H1 (cell line): ENCODE data around the gene DLX5. TPM values are rescaled to one million over a fixed set of nuclear protein-coding genes. Genes with fewer than 3 reads are reported as not detected.

Source experiments
- CTCF ChIA-PET: fragments of 300-600 bp; sonication (Branson Sonifier 250); formaldehyde crosslinking; loops from one replicate; lab custom pipeline; 2021; ENCODE audit not compliant: partially characterized antibody; lab: Charles Lee
- POLR2A ChIA-PET: fragments of 300-600 bp; sonication (Branson Sonifier 250); formaldehyde crosslinking; loops from one replicate; lab custom pipeline; 2021; ENCODE audit warnings: inconsistent platforms; ENCODE audit not compliant: partially characterized antibody; lab: Charles Lee
- DNase-seq, 2 experiments: peaks; one replicate each; pipeline versions ENCODE4 v3.0.0 to v3.0.0-alpha.2; 2010 to 2022; ENCODE audit warnings: low spot score in 2 of 2, low read depth in 1 of 2, mixed read lengths in 1 of 2
- FAIRE-seq: peaks from 2 replicates; lab custom pipeline; 2011; peaks lifted over from hg19 to GRCh38; lab: Jason Lieb, UNC
- H2AFZ ChIP-seq: 2 replicates; pipeline ENCODE4 v1.8.1; 2012; ENCODE audit warnings: low read length, inconsistent platforms
- H2AK5ac ChIP-seq: 2 replicates; pipeline ENCODE4 v1.6.1; 2013; ENCODE audit warnings: low read depth, low read length
- H2BK120ac ChIP-seq: replicated peaks from 2 replicates; pipeline ENCODE3; 2013; ENCODE audit warnings: low read depth, low read length, inconsistent platforms
- H2BK12ac ChIP-seq: 2 replicates; pipeline ENCODE4 v1.6.1; 2013; ENCODE audit warnings: low read depth, low read length
- H2BK15ac ChIP-seq: 2 replicates; pipeline ENCODE4 v1.6.1; 2013; ENCODE audit warnings: low read length
- H2BK20ac ChIP-seq: 2 replicates; pipeline ENCODE4 v1.6.1; 2013; ENCODE audit warnings: low read length
- H2BK5ac ChIP-seq: 2 replicates; pipeline ENCODE4 v1.6.1; 2013; ENCODE audit warnings: low read depth, low read length
- H3K14ac ChIP-seq: 2 replicates; pipeline ENCODE4 v1.6.1; 2013; ENCODE audit warnings: inconsistent platforms; ENCODE audit not compliant: insufficient read length
- H3K18ac ChIP-seq: 2 replicates; pipeline ENCODE4 v1.6.1; 2013; ENCODE audit warnings: low read length; ENCODE audit errors: extremely low read depth
- H3K23ac ChIP-seq: 2 replicates; pipeline ENCODE4 v1.6.1; 2013; ENCODE audit warnings: inconsistent platforms; ENCODE audit not compliant: insufficient read length
- H3K23me2 ChIP-seq: 2 replicates; pipeline ENCODE4 v1.6.1; 2013; ENCODE audit warnings: low read depth, low read length
- H3K27ac ChIP-seq: 2 replicates; pipeline ENCODE4 v1.6.1; 2011; ENCODE audit warnings: low read depth, low read length, inconsistent platforms
- H3K27me3 ChIP-seq, 4 experiments: replicated peaks in 1 of 4; 1 replicate in 1 of 4; 2 replicates in 3 of 4; pipeline versions ENCODE4 v1.6.1 to v1.8.1; 2011 to 2013; ENCODE audit warnings: low read length in 3 of 4, mild to moderate bottlenecking in 3 of 4, inconsistent platforms in 2 of 4, mixed read lengths in 2 of 4, moderate library complexity in 1 of 4; ENCODE audit not compliant: control insufficient read depth in 3 of 4, insufficient read depth in 3 of 4; ENCODE audit errors: extremely low read depth in 1 of 4
- H3K36me3 ChIP-seq, 4 experiments: 2 replicates each; pipeline versions ENCODE4 v1.6.1 to v1.8.1; 2011 to 2013; ENCODE audit warnings: mild to moderate bottlenecking in 4 of 4, low read length in 3 of 4, moderate library complexity in 2 of 4, control low read depth in 1 of 4, inconsistent platforms in 1 of 4; ENCODE audit not compliant: insufficient read depth in 4 of 4, control insufficient read depth in 2 of 4
- H3K4ac ChIP-seq: replicated peaks from 2 replicates; pipeline ENCODE3; 2013; ENCODE audit warnings: low read length, low read depth, mixed read lengths, inconsistent platforms; ENCODE audit not compliant: insufficient read length
- H3K4me1 ChIP-seq, 4 experiments: replicated peaks in 1 of 4; 1 replicate in 1 of 4; 2 replicates in 3 of 4; pipeline versions ENCODE4 v1.6.1 to v1.8.1; 2011 to 2013; ENCODE audit warnings: low read length in 3 of 4, inconsistent platforms in 2 of 4, mixed read lengths in 1 of 4; ENCODE audit not compliant: insufficient read depth in 4 of 4, control insufficient read depth in 3 of 4
- H3K4me2 ChIP-seq, 2 experiments: 2 replicates each; pipeline versions ENCODE4 v1.6.1 to v1.8.1; 2011 to 2013; ENCODE audit warnings: low read depth in 2 of 2, low read length in 2 of 2, control low read depth in 1 of 2, inconsistent platforms in 1 of 2, mild to moderate bottlenecking in 1 of 2; ENCODE audit not compliant: insufficient read depth in 1 of 2
- H3K4me3 ChIP-seq, 4 experiments: fragments of 200-600, 300-600 bp in 1 of 4; sonication (generic), shearing (Covaris generic), sonication (Bioruptor Twin) in 1 of 4; 2 replicates each; pipeline versions ENCODE4 v1.5.1 to v1.8.1; 2011 to 2016; ENCODE audit warnings: low read length in 4 of 4, low read depth in 3 of 4, control low read depth in 2 of 4, inconsistent platforms in 2 of 4, mild to moderate bottlenecking in 2 of 4, mixed read lengths in 1 of 4, moderate library complexity in 1 of 4; ENCODE audit not compliant: insufficient read depth in 2 of 4; ENCODE audit errors: extremely low read depth in 1 of 4
- H3K56ac ChIP-seq: replicated peaks from 2 replicates; pipeline ENCODE3; 2013; ENCODE audit warnings: low read depth, mild to moderate bottlenecking, mixed read lengths, low read length, inconsistent platforms; ENCODE audit not compliant: insufficient read length
- H3K79me1 ChIP-seq: 2 replicates; pipeline ENCODE4 v1.6.1; 2013; ENCODE audit warnings: low read depth, low read length, control low read depth
- H3K79me2 ChIP-seq, 2 experiments: 2 replicates each; pipeline versions ENCODE4 v1.6.1 to v1.8.1; 2012 to 2013; ENCODE audit warnings: low read length in 2 of 2, mild to moderate bottlenecking in 2 of 2, inconsistent platforms in 1 of 2; ENCODE audit not compliant: insufficient read depth in 2 of 2, control insufficient read depth in 1 of 2
- H3K9ac ChIP-seq, 4 experiments: replicated peaks in 1 of 4; 1 replicate in 1 of 4; 2 replicates in 3 of 4; pipeline versions ENCODE4 v1.6.1 to v1.8.1; 2011 to 2013; ENCODE audit warnings: low read depth in 3 of 4, low read length in 3 of 4, control low read depth in 2 of 4, mild to moderate bottlenecking in 2 of 4, moderate library complexity in 2 of 4, inconsistent platforms in 1 of 4; ENCODE audit errors: extremely low read depth in 1 of 4
- H3K9me3 ChIP-seq, 2 experiments: 2 replicates each; pipeline versions ENCODE4 v1.6.1 to v1.8.1; 2012 to 2013; ENCODE audit warnings: mild to moderate bottlenecking in 2 of 2, moderate library complexity in 2 of 2, control low read depth in 1 of 2, inconsistent platforms in 1 of 2, low read depth in 1 of 2, low read length in 1 of 2, mixed read lengths in 1 of 2; ENCODE audit not compliant: insufficient read depth in 2 of 2
- H4K20me1 ChIP-seq, 2 experiments: replicated peaks in 1 of 2; 2 replicates each; pipeline versions ENCODE3 to v1.8.1; 2011 to 2013; ENCODE audit warnings: inconsistent platforms in 2 of 2, low read length in 2 of 2, mild to moderate bottlenecking in 1 of 2; ENCODE audit not compliant: insufficient read depth in 2 of 2, control insufficient read depth in 1 of 2
- H4K5ac ChIP-seq: 2 replicates; pipeline ENCODE4 v1.6.1; 2013; ENCODE audit warnings: low read length, low read depth, mixed read lengths, inconsistent platforms; ENCODE audit not compliant: insufficient read length
- H4K8ac ChIP-seq: 2 replicates; pipeline ENCODE4 v1.8.0; 2013; ENCODE audit warnings: mild to moderate bottlenecking, moderate library complexity, low read length, inconsistent platforms; ENCODE audit not compliant: insufficient read depth; ENCODE audit errors: extremely low read depth
- H4K91ac ChIP-seq: replicated peaks from 2 replicates; pipeline ENCODE3; 2013; ENCODE audit warnings: low read length, mixed read lengths, inconsistent platforms; ENCODE audit not compliant: insufficient read length
- BCL11A ChIP-seq, 2 experiments: IDR thresholded peaks; one replicate each; pipeline ENCODE4 v1.6.1; 2011; ENCODE audit warnings: low read depth in 2 of 2, low read length in 2 of 2, mild to moderate bottlenecking in 2 of 2
- CBX5 ChIP-seq: fragments of 300-800, 300-1000 bp; sonication (generic); IDR thresholded peaks from 2 replicates; pipeline ENCODE4 v1.7.1; 2016; ENCODE audit warnings: antibody characterized with exemption, low read length, low read depth
- KDM4A ChIP-seq: IDR thresholded peaks from one replicate; pipeline ENCODE4 v1.7.1; 2012; ENCODE audit warnings: low read depth, mild to moderate bottlenecking, moderate library complexity, low read length, inconsistent platforms; ENCODE audit not compliant: severe bottlenecking
- PHF8 ChIP-seq: fragments of 200-600 bp; sonication (generic); conservative IDR thresholded peaks from 2 replicates; pipeline ENCODE4 v1.7.1; 2012; ENCODE audit warnings: low read depth, mild to moderate bottlenecking, inconsistent platforms, low read length, moderate library complexity
- POLR2A ChIP-seq, 2 experiments: IDR thresholded peaks; 1 replicate in 1 of 2; 2 replicates in 1 of 2; pipeline ENCODE4 v1.6.1; 2011; ENCODE audit warnings: low read depth in 2 of 2, low read length in 2 of 2, mild to moderate bottlenecking in 2 of 2; ENCODE audit errors: control extremely low read depth in 1 of 2
- RAD21 ChIP-seq, 2 experiments: IDR thresholded peaks in 1 of 2; conservative IDR thresholded peaks in 1 of 2; 2 replicates each; pipeline ENCODE4 v1.6.1; 2011; ENCODE audit warnings: low read depth in 2 of 2, low read length in 2 of 2, improper control_type of control experiment in 1 of 2, inconsistent platforms in 1 of 2, mild to moderate bottlenecking in 1 of 2, moderate library complexity in 1 of 2
- SIN3A ChIP-seq, 2 experiments: IDR thresholded peaks in 1 of 2; conservative IDR thresholded peaks in 1 of 2; 2 replicates each; pipeline ENCODE4 v1.6.1; 2011 to 2012; ENCODE audit warnings: low read length in 2 of 2, improper control_type of control experiment in 1 of 2, low read depth in 1 of 2, mild to moderate bottlenecking in 1 of 2
- WGBS, 2 experiments: shearing (Covaris generic) in 1 of 2; methylation state at CpG; one replicate each; pipeline versions ENCODE4 v1.1.6 to v1.1.7; 2013 to 2015; ENCODE audit warnings: low lambda C conversion rate in 2 of 2, mixed read lengths in 2 of 2, inconsistent platforms in 1 of 2, low coverage in 1 of 2, missing lambda C conversion rate in 1 of 2; ENCODE audit not compliant: insufficient replicate concordance in 2 of 2, insufficient coverage in 1 of 2, insufficient read length in 1 of 2; ENCODE audit errors: extremely low coverage in 1 of 2, missing lambda C conversion rate in 1 of 2; 5-methylcytosine and 5-hydroxymethylcytosine counted together
- polyA plus RNA-seq, 7 experiments: library from polyadenylated mRNA; depleted of rRNA in 3 of 7; stranded (reverse) in 5 of 7; unstranded in 2 of 7; fragments of >200 nt in 5 of 7; fragments of 200-250 nt in 2 of 7; gene quantifications; 1 replicate in 5 of 7; 2 replicates in 1 of 7; 4 replicates in 1 of 7; pipeline versions ENCODE4 v1.2.1 to v1.2.3, GENCODE V29; 2011 to 2013; ENCODE audit warnings: missing spikeins in 2 of 7, mixed read lengths in 2 of 7
- total RNA-seq: library from RNA; stranded (reverse); fragmentation: NEBNext Ultra II Directional; extraction: Animal tissue kit (Norgen Biotek cat#: 25700); gene quantifications from 2 replicates; pipeline ENCODE4 v1.2.1, GENCODE V29; 2021
- TF ChIP-seq, protein P1 (sequence below), 3 experiments: IDR thresholded peaks; 1 replicate in 2 of 3; 2 replicates in 1 of 3; pipeline versions ENCODE4 v1.5.1 to v1.6.1; 2011; ENCODE audit warnings: low read length in 3 of 3, mild to moderate bottlenecking in 3 of 3, inconsistent platforms in 2 of 3, low read depth in 1 of 3, moderate library complexity in 1 of 3; ENCODE audit not compliant: insufficient read depth in 1 of 3; ENCODE audit errors: control extremely low read depth in 1 of 3

DLX5 gene
- total and polyA plus RNA-seq, 2 of the 8 experiments (the other 6 are each of a cell fraction or from before 2014, with no cell fraction given) = not detected

DNA sequence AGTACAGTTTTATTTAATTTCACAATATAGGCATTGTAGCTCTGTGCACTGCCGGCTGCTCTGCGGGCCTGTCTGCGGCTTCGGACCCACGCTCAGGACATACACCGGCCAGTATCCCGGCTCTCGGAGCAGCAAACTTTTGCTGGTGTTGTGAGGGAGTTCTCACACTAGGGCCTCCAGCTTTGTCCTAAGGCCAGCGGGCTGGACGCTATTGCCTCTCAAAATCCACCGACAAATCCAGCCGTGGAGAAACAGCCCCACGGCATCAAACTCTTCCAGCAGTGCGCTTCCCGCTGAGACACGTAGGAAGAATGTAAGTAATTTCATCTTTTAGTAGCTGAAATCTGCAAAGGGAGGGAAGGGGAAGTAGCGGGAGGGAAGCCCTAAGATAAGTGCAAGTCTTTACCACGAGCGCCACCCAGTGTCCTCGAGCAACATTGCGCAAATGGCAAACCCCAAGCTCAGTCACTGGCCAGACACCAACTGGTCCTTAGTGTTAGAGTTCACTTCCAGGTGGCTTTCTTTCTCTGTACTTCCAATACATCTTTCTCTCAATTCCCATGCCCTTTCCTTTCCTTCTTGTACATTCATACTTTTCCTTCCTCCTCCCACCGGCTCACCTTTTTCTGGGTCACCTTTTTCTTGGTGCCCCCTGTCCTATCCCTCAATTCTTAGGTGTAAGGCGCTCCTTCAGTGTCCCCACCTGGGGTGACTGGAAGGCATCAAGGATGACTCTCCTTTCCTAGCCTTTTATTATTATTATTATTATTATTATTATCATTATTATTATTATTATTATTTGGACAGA is 3.0 kb upstream of the DLX5 start:
- H3K79me2 ChIP-seq = no peaks in the 10 kb centered on the region
- no peak overlapping the region for H3K9ac ChIP-seq
- H4K5ac ChIP-seq = no peak overlapping the region
- H4K20me1 ChIP-seq = peaks cover 2 to 13% of the 10 kb centered on the region in 2 experiments
- H2BK15ac ChIP-seq = no peak overlapping the region
- H3K27ac ChIP-seq = no peak overlapping the region
- H2BK120ac ChIP-seq = no peak overlapping the region
- no peaks in the 10 kb centered on the region for H3K79me1 ChIP-seq
- H3K9me3 ChIP-seq = no peaks in the 10 kb centered on the region
- peak overlapping the region in 3 of 4 experiments; percentile 42 to 57 (median 49); a peak in 6 of 8 replicates for H3K4me3 ChIP-seq
- H2BK12ac ChIP-seq = no peak overlapping the region
- ChIA-PET CTCF (interaction anchor here (0.6 to 6.2 kb wide), 47 partner anchors 8 to 1142 kb away, joined by 3 to 85 read pairs (median 4); partner anchors contain the start of gene DLX6), POLR2A (interaction anchor here (1.0 kb wide), 1 partner anchor 22 kb away, joined by 3 read pairs; the partner anchor contains the start of gene DLX6)
- no peak overlapping the region for H3K14ac ChIP-seq
- peaks cover 42 to 55% (median 51%) of the 10 kb centered on the region in 4 experiments for H3K27me3 ChIP-seq
- no peak overlapping the region for H2AFZ ChIP-seq
- no peak overlapping the region for H2AK5ac ChIP-seq
- H2BK5ac ChIP-seq = no peak overlapping the region
- H3K4me1 ChIP-seq = peaks cover 24 to 33% (median 24%) of the 10 kb centered on the region in 4 experiments
- H3K23me2 ChIP-seq = peaks cover 11% of the 10 kb centered on the region; the same call in 1 of the 2 replicates
- H4K91ac ChIP-seq = no peak overlapping the region
- H2BK20ac ChIP-seq = no peak overlapping the region
- peak in 1 of 2 experiments; percentile 88 for DNase-seq
- no peak overlapping the region for H3K4ac ChIP-seq
- peak overlapping the region; percentile 4 to 79 for H3K4me2 ChIP-seq
- no peak overlapping the region for H3K18ac ChIP-seq
- no peak overlapping the region for H3K56ac ChIP-seq
- no peaks in the 10 kb centered on the region for H3K36me3 ChIP-seq
- FAIRE-seq = peak; percentile 95
- H3K23ac ChIP-seq = no peak overlapping the region
- no peak overlapping the region for H4K8ac ChIP-seq
- 7% methylated on average over 22 of the region's 23 CpGs; no CpG with 5 or more reads in 1 of the 2 experiments for WGBS, 2 experiments
- TF ChIP-seq POLR2A (IDR thresholded peaks at IDR 0.05; ENCODE audit: control extremely low read depth in 1 of 2, low read depth in 2 of 2, low read length in 2 of 2) (no peak), RAD21 (IDR thresholded peaks at IDR 0.05 in 1 of 2, conservative IDR thresholded peaks at IDR 0.05 in 1 of 2; ENCODE audit: low read depth in 2 of 2, low read length in 2 of 2) (peak; percentile 96 to 97), SIN3A (conservative IDR thresholded peaks at IDR 0.05 in 1 of 2, IDR thresholded peaks at IDR 0.05 in 1 of 2; ENCODE audit: low read depth in 1 of 2, low read length in 2 of 2) (no peak), PHF8 (no peak), KDM4A (no peak), BCL11A (IDR thresholded peaks at IDR 0.05; ENCODE audit: low read depth in 2 of 2, low read length in 2 of 2) (no peak), CBX5 (no peak)
- TF ChIP-seq, protein P1, sequence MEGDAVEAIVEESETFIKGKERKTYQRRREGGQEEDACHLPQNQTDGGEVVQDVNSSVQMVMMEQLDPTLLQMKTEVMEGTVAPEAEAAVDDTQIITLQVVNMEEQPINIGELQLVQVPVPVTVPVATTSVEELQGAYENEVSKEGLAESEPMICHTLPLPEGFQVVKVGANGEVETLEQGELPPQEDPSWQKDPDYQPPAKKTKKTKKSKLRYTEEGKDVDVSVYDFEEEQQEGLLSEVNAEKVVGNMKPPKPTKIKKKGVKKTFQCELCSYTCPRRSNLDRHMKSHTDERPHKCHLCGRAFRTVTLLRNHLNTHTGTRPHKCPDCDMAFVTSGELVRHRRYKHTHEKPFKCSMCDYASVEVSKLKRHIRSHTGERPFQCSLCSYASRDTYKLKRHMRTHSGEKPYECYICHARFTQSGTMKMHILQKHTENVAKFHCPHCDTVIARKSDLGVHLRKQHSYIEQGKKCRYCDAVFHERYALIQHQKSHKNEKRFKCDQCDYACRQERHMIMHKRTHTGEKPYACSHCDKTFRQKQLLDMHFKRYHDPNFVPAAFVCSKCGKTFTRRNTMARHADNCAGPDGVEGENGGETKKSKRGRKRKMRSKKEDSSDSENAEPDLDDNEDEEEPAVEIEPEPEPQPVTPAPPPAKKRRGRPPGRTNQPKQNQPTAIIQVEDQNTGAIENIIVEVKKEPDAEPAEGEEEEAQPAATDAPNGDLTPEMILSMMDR (IDR thresholded peaks at IDR 0.05; ENCODE audit: control extremely low read depth in 1 of 3, insufficient read depth in 1 of 3, low read depth in 1 of 3, low read length in 3 of 3) = peak; percentile 78 to 95 (median 95)
